HG03439 (cell line): ENCODE data around the gene ARHGAP40.
"Not testable (repeated sequence)": the region's sequence is repeated elsewhere in the genome, so short reads cannot be mapped to it uniquely, and the experiment has no call there.

Source experiments
- ATAC-seq: cut with Tn5 transposase; IDR thresholded peaks from one replicate; pipeline ENCODE4 v1.9.1; 2021; ENCODE audit warnings: mild to moderate bottlenecking, moderate library complexity; ENCODE audit not compliant: unreplicated experiment

ARHGAP40 gene

GRCh38 chr20:38586181-38586525, 15.5 kb upstream of the ARHGAP40 start:
- ATAC-seq = no peak

- no peak for ATAC-seq
These were observed 13.3 kb upstream of the ARHGAP40 start for GRCh38 chr20:38588303-38588702.

- ATAC-seq = no peak
These were observed 12.3 kb upstream of the ARHGAP40 start for GRCh38 chr20:38589351-38589750.

GRCh38 chr20:38589967-38590675, 11.5 kb upstream of the ARHGAP40 start:
- ATAC-seq = no peak

- ATAC-seq = no peak
These were observed 10.7 kb upstream of the ARHGAP40 start for GRCh38 chr20:38590676-38591473.

- no peak for ATAC-seq
These were observed 9.9 kb upstream of the ARHGAP40 start for GRCh38 chr20:38591474-38592410.

- ATAC-seq = not testable (repeated sequence)
These were observed 9.2 kb upstream of the ARHGAP40 start for GRCh38 chr20:38592411-38592790.

GRCh38 chr20:38594281-38594680, 7.3 kb upstream of the ARHGAP40 start:
- not testable (repeated sequence) for ATAC-seq

- ATAC-seq = not testable (repeated sequence)
These were observed 5.7 kb upstream of the ARHGAP40 start for GRCh38 chr20:38595886-38596285.

GRCh38 chr20:38599410-38599882, 2.2 kb upstream of the ARHGAP40 start:
- ATAC-seq = no peak

GRCh38 chr20:38600057-38600456, 1.6 kb upstream of the ARHGAP40 start:
- ATAC-seq = no peak

- ATAC-seq = no peak
These were observed 574 bp downstream of the ARHGAP40 start for GRCh38 chr20:38602185-38602581.

GRCh38 chr20:38603286-38603685, 1.7 kb downstream of the ARHGAP40 start:
- no peak for ATAC-seq

- ATAC-seq = no peak
These were observed 3.3 kb downstream of the ARHGAP40 start for GRCh38 chr20:38604873-38605303.

- no peak for ATAC-seq
These were observed 5.7 kb downstream of the ARHGAP40 start for GRCh38 chr20:38607351-38607750.

GRCh38 chr20:38608188-38608587, 6.6 kb downstream of the ARHGAP40 start:
- ATAC-seq = no peak

- ATAC-seq = no peak
These were observed 8.2 kb downstream of the ARHGAP40 start for GRCh38 chr20:38609815-38610214.

GRCh38 chr20:38610521-38610920, 8.9 kb downstream of the ARHGAP40 start:
- no peak for ATAC-seq

- ATAC-seq = no peak
These were observed 11.3 kb downstream of the ARHGAP40 start for GRCh38 chr20:38612751-38613515.

GRCh38 chr20:38615283-38615682, 13.7 kb downstream of the ARHGAP40 start:
- no peak for ATAC-seq
